ENCODE measurements around the gene PITPNC1.
"Not testable (repeated sequence)": the region's sequence is repeated elsewhere in the genome, so short reads cannot be mapped to it uniquely, and the experiment has no call there.

Gene PITPNC1

DNA sequence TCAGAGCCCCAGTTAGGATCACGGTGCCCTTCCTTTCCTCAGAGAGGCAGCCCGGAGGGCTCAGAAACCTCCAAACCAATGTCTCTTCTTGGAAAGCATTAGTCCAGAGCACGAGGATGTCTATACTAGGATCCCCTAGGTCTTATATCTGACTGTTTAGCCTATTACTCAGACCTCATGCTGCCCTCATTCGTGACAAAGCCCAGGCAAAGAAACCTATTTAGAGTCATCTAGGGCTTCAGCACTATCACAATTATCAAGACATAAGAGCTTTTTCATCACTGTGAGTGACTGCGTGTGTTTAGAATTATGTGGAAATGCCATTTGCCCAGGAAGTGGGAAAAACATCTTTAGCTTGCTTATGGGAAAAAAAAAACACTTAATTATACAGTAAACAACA is 180.8 kb downstream of the PITPNC1 start:
- DNase-seq = no peak

DNA sequence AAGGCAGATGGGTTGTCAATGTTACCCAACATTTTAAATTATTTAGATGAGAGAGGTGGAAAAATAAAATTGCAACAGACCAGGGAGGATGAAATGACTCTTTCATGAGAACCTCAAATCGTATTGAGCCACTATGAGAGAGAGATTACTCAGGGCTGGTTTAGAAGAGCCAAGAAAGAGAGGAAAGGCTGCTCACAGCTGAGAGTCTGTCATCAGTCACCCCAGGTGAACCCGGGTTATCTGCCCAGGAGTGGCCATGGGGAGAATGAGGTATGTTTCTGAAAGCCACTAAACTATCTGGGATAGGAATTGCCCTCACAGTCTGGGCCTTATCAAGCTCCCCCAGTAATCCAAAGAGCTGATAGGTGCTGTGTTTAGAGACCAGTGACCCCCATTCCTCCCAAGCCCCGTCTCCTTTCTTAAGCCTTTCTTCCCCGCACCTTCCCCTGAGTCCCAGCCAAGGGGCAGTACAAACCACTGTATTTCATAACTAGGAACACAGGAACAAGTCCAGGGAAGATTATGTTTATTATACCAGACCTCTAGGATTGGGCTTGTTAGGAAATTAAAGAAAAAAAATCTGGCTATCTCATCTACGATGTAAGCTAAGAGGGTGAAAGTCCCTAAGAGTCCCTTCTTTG is 181.8 kb downstream of the PITPNC1 start:
- no peak for DNase-seq

DNA sequence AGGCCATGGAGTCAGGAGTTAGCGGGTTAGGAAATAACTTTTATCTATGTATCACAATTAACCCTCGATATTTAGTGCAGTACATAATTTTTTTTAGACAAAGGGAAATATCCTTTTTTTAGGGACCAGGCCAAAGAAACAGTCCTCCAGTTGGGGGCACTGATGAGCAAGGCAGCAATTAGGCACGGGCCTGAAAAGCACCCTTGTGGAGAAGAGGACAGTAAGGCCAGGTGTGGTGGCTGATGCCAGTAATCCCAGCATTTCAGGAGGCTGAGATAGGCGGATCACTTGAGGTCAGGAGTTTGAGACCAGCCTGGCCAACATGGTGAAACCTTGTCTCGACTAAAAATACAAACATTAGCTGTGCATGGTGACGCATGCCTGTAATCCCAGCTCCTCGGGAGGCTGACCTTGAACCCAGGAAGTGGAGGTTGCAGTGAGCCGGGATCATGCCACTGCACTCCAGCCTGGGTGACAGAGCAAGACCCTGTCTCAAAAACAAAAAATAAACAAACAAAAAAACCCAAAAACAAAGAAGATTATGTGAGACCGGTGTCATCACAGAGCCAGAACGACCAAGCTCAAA is 182.4 kb downstream of the PITPNC1 start:
- no peak for DNase-seq

DNA sequence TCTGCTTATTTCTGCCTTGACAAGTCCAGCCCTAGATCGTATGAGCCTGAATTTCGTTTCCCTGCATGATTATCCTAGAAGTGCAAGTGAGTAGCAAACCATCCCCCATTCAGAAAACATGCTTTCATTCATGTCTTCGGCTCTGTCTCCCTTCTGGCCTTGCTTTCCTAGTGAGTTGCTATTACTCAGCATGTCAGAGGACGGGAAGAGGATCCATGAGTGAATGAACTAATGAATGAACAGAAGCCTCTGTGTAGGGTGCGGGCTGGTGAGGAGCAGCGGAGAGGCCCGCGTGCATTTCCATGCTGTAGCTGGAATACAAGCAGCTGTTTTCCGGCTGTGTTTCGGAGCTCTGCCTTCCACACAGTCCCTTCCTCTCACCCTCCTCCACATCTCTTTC is 184.9 kb downstream of the PITPNC1 start:
- no peak for DNase-seq

DNA sequence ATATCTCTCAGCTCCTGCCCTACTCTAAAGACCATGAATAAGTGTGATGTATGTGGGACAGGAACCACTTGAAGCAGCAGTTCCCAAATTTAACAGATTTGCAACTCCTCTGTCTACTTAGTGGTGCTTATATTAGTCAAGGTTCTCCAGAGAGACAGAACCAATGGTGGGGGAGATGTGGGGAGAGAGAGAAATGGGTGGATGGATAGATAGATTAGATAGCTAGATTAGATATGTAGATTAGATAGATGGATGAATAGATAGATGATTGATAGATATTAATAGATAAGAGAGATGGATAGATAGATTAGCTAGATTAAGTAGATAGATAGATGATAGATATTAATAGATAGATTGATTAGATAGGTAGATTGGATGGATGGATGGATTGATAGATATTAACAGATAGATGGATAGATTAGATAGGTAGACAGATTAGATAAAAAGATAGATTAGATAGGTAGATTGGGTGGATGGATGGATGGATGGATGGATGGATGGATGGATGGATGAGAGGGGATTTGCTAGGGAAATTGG is 186.7 kb downstream of the PITPNC1 start:
- DNase-seq = no peak

DNA sequence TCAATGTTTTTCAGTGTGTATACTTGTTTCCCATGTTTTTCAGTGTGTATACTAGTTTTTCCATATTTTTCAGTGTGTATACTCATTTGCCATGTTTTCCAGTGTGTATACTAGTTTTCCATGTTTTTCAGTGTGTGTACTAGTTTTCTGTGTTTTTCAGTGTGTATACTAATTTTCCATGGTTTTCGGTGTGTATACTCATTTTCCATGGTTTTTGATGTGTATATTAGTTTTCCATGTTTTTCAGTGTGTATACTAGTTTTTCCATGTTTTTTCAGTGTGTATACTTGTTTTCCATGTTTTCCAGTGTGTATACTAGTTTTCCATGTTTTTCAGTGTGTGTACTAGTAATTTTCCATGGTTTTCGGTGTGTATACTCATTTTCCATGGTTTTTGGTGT is 188.0 kb downstream of the PITPNC1 start:
- DNase-seq = no peak

DNA sequence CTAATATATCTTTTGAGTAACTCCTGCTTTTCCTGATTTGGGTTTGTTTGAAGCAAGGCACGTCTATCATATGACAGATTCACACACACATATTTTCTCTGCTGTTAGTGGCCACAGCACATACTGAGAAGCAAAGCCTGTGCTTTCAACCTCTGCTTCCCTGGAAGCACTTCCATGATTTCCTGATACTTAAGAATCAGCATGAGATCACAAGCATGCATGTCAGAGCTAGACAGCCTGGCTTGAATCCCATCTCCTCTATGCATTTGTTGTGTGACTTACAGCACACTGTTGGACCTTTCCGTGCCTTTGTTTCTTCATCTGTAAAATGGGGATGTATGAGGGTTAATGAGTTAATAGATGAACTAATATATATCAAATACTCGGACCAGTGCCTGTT is 189.6 kb downstream of the PITPNC1 start:
- DNase-seq = no peak

DNA sequence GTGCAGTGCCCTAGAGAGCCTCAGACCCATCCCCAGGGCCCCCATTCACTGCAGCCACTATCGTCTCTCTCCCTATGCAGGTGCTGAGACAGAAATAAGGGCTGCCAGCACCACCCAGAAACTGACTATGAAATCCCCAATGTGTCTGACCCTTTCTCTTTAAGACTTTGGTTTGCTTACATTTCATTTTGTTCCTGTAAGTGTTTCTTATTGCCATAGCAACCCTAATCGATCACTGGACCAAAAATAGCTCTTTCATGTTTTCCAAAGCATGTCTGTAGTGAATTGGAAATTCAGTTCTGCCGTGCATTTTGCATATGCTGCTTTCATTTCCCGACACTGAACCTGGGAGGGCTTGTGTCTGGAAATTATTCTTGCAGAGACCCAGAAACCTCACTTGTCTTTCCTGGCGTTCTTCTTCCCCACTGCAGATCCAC is 192.0 kb downstream of the PITPNC1 start:
- DNase-seq = no peak

DNA sequence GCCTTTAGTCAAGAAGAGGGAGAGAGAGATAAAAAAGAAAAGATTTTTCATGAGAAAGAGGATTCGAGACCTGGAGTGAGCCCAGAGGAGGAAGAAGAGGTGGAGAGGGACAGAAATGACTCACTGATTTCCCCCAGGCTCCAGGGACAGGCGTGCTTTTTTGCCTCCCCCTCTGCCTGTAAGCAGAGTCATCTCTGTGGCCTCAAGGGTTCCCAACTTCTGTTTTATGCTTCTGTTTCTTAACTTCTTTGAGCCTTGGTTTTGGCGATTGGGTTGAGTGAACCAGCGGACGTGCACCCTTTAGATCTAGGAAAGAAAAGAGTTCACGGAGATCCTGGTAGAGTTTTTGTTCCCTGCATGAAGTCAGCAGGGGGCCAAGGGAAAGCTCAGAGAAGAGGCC is 192.8 kb downstream of the PITPNC1 start:
- no peak for DNase-seq

DNA sequence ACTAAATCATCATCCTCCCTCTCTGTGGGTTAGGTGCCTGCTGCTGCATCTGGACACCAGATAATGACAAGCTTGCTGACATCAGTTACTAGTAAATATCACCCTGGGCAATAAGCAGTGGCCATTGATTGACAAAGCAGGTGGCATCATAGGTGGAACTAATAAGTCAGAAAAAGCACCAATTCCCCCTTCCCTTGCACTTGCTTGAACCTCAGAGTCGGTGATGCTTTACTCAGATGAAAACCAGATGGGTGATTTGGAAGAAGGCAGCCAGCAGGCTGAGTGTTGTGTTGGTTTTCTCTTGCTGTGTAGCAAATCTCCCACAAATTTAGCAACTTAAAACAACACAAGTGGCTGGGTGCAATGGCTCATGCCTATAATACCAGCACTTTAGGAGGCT is 193.7 kb downstream of the PITPNC1 start:
- no peak for DNase-seq

DNA sequence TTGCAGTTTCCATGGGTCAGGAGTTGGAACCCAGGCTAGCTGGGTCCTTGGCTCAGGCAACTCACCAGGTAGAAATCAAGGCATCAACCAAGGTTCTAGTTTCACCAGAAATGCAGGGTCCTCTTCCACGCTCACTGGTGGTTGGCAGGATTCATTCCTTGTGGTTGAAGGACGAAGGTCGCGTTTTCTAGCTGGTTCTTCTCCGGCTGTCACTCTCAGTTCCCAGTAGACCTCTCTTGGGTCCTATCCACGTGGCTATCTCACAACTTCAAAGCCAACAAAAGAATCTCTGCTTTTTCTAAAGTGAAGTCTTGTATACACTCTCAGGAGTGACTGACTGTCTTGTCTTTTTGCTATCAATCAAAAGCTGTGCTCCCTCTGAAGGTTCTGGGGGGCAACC is 194.4 kb downstream of the PITPNC1 start:
- no peak for DNase-seq

DNA sequence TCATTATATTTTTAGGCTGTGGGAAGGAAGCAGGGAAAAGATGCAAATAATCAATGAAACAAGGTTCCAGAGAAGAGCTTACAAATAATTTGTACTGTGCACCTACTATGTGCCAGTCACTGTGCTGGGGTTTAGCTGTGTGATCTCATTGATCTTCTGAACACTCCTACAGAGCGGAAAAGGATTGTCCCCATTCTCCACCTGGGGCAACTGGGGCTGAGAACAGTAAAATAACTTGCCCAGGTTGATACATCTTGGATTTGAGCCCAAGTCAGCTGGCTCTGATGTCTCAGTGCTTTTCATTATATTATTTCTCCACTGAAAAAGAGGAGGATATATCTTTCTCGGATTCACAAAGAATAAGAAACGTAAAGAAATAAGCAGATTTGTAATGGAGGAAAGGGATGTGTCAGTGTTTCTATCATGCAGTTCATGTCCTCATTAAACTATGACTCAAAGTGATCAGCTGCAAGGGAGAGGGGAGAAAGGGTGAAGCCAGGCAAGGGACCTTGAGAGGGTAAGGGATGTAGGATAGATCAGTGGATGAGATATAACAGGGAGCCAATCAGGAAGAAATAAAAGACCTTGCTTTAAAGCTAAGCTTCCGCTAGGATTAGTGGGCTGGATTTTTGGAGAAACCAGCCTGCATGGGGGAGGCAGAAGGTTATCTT is 197.0 kb downstream of the PITPNC1 start:
- no peak for DNase-seq

DNA sequence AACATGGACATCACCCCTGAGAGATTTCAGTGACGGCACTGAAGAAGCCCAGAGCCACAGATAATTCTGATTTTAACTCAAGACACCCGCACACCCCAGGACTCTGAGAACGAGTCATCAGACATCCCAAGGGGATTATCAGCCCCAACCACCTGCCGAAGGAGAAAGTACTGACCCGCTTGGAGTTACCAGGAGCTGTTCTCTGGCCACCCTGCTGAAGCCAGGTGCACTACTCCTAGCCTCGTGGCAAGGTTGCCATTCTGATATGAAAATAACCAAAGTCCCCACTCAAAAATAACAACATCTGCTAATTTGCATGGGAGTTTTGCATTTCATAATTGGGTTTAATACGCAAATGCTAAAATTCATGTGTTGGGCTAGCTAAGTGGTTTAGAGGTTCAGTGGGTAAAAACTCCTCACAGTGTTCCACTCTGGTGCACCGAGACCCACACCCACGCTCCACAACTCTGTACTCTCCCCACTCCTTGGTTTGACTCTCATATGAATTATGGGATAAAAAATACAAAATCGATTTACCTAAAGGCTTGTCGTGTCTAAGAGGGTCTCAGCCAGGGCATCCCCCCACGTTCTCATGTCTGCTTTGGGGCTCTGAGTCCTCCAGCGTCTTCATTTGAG is 197.7 kb downstream of the PITPNC1 start:
- DNase-seq = no peak

DNA sequence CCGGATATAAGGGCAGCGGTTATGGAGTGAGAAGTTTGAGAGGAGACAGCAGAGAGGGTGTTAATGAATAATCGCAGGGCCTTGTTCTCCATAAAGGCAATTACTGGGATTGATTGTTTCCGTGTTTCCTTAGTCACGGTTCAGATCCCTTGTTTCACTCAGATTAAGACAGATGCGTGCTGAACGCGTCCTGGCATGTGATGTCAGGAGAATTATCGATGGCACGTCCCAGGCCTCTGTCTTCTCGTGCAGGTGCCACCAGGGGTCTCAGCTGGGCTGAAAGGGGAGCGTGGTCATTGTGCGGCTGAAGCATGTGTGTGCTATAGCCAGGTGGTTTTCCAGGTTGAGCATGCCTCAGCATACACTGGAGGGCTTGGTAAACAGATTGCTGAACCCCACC is 198.2 kb downstream of the PITPNC1 start:
- no peak for DNase-seq

DNA sequence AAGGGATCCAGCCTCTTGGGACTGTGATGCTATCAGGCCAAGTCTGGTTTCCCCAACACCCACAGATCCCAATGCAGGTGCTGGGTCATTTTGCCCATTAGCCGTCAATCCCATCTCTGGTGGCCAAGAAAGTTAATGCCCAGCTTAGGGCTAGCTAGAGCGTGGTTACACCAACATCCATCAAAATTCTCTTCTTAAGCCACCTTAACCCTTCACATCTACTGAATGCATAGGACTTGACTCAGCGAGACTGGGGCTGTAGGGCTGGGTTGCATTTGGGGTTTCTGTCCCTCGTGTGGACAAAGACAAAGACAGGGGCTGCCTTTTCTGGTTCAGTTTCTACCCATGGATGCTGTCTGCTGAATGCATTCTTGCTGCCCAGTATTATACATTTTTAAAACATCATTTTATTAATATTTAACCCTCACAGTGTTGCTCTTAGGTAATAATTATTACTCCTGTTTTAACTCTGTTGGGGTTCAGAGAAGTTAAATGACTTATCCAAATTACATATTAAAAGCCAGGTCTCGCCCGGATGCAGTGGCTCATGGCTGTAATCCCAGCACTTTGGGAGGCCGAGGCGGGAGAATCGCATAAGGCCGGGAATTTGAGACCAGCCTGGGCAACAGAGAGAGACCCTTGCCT is 199.5 kb downstream of the PITPNC1 start:
- no peak for DNase-seq

DNA sequence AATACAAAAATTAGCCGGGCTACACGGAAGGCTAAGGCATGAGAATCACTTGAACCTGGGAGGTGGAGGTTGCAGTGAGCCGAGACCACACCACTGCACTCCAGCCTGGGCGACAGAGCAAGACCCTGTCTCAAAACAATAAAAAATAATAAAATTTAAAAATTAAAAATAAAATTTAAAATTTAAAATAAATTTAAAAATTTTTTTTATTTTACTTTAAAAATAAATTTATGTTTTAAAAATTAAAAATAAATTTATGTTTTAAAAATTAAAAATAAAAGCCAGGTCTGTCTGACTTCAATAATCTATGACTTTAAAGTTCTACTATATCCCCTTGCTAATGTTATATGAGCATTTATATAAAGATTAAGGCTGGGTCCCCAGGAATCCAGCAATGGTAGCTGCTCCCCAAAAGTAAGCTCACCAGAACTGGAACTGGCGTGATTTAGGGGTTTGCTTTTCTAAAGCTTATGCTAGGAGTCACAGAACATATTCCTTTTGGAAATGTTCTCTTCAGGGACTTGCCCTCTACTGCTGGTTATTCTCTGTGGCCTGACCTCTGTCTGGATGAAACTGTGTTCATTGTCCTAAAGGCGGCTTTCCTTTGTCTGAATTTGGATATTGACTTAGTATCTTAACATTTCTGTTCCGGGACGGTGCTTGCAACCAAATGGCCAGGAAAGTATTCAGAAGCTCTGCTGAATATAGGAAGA is 200.5 kb downstream of the PITPNC1 start:
- no peak for DNase-seq

DNA sequence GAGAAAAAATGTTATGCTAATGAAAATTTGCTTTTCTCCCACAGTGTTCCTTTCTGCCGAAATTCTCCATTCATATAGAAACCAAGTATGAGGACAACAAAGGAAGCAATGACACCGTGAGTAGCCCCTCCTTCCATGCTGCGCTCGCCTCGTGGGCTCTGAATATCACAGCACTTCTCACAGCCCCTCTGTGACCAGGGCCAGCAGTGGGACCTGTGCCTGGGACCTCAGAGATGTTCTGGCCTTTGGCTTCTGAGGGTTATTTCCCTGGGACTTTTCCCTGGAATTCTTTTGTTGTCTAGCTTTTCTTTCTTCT is 201.0 kb downstream of the PITPNC1 start:
- DNase-seq = no peak

DNA sequence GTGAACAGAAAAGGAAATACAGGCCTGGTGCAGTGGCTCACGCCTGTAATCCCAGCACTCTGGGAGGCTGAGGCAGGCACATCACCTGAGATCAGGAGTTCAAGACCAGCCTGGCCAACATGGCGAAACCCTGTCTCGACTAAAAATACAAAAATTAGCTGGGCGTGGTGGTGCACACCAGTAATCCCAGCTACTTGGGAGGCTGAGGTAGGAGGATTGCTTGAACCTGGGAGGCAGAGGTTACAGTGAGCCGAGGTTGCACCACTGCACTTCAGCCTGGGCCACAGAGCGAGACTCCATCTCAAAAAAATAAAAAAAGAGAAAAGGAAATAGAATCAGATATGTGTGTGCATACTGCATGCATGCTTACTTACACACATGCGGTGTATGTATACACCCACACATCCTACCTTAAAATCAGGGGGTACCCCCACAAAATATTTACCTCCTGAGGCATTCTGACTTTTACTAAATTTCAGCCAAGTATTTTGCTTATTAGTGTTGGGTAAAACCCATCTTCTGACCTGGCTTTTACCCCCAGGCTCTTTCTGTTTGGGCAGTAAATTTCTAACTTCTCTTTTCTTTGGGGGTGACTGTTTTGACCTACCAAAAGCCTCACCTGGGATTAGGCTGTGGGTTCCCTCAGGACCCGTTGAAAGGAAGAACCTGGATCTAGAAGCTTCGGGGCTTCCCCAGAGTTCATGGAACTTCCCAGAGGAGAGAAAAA is 201.8 kb downstream of the PITPNC1 start:
- not testable (repeated sequence) for DNase-seq

DNA sequence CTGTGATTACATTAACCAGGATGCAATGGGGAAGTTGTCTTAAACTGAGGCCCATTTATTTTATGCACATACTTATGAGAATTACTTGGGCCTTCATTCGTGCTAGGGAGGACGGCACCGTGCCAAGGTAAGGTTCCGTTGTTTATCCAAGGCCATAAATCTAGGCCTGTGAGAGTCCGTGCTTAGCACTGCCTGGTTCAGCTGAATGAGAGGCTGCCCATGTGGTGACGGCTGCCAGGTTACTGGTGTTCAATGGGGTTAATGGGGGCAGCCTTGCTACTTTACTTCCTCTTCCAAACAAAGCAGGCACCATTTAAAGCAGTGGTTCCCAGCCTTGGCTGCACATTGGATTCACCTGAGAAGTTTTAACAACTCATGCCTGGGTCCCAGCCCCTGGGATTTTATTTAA is 205.6 kb downstream of the PITPNC1 start:
- DNase-seq = no peak

DNA sequence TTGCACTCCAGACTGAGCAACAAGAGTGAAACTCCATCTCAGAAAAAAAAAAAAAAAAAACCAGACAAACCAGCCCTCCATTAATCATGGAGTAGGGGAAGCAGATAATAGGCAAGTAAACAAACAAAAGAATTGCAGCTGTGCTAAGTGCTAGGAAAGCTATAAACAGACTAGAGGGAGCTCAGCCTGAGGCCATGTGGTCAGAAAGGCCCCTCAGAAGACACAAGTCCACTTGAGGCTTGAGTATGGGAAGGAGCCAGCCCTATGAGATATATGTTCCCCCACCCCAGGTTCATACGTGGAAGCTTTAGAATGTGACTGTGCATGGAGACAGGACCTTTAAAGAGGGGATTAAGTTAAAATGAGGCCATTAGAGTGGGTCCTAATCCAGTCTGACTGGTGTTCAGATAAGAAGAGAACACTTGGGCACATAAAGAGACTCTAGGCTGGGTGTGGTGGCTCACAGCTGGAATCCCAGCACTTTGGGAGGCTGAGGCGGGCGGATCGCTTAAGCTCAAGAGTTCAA is 208.1 kb downstream of the PITPNC1 start:
- DNase-seq = no peak

DNA sequence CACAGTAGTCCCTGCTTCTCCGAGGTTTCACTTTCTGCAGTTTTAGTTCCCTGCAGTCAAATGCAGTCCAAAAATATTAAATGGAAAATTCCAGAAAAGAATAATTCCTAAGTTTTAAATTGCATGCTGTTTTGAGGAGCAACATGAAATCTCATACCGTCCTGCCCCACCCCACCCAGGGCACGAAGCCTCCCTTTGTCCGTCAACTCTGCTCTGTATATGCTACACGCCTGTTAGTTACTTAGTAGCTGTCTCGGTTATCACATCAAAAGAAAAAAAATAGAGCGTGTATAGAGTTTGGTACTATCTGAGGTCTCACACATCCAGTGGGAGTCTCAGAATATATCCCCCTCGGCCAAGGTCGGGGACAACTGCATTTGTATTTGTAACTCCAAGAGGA is 211.2 kb downstream of the PITPNC1 start:
- DNase-seq = no peak

Data from SW 1271 (cell line).